GM21360 (cell line): ENCODE measurements around the gene P4HA2.
A peak's percentile ranks its signal among the peaks of the same experiment; 100 is the strongest.

ENCODE experiments used
- ATAC-seq: cut with Tn5 transposase; IDR thresholded peaks from one replicate; pipeline ENCODE4 v1.9.1; 2021; ENCODE audit warnings: mild to moderate bottlenecking, moderate library complexity; ENCODE audit not compliant: unreplicated experiment

The P4HA2 gene

GRCh38 chr5:132253008-132253441 is 25.4 kb upstream of the P4HA2 start:
- no peak for ATAC-seq

DNA sequence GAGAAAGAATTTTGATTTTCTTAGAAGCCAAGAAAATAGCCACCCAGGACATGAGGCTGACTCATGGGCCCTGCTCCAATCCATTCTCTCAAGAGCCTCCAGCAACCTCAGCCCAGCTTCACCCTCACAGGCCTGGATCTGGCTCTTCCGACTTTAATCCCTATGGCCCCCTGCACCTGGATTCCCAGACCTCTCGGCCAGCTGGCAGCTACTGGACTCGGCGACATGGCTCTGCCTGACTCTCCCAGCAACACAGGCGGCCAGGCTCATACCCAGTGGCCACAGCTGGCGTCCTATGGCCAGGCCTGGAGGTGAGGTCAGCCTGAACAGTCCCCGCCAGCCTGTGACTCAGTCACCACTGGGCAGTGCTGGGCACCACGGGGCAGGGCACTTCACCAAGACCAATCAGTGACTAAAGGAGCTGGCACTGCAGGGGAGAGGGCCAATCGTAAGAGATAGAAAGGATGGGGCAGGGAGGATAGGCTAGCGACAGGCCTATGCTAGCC is 23.6 kb upstream of the P4HA2 start:
- no peak for ATAC-seq

- ATAC-seq, result no peak
Observed at GRCh38 chr5:132250547-132250946, 22.9 kb upstream of the P4HA2 start.

GRCh38 chr5:132246806-132247205 is 19.2 kb upstream of the P4HA2 start:
- ATAC-seq, result no peak

- ATAC-seq, result no peak
Observed at GRCh38 chr5:132245593-132245992, 17.9 kb upstream of the P4HA2 start.

- ATAC-seq, result no peak
Observed at GRCh38 chr5:132243366-132243977, 15.8 kb upstream of the P4HA2 start.

GRCh38 chr5:132239776-132240175 is 12.1 kb upstream of the P4HA2 start:
- no peak for ATAC-seq

DNA sequence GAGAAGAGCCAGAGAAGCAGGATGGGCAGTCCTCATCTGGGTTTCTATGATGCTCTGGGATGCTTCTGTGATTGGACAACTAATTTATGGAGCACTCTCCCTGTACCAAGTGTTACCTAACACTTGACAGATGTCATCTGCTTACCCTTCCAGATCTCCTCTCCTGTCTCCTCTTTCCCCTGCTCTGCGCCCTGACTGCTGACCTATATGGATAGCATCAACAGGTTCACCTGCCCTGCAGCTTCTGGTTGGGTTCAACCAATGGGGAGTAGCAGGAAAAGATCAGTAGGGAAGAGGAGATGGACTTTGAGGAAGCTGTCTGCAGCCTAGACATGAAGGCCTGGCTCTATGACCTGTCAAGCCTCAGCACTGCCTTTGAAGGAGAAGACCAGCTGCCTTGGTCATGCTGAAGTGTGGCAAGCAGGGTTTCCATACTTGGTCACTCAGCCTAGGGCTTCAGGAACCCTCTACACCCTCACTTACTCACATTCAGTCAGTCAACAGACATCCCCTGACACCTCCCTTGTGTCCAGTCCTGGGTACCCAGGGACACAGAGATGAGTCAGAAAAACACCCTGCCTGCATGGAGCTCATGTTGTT is 11.3 kb upstream of the P4HA2 start:
- no peak for ATAC-seq

- peak; percentile 76 for ATAC-seq
Observed at GRCh38 chr5:132238169-132238744, 10.6 kb upstream of the P4HA2 start.

DNA sequence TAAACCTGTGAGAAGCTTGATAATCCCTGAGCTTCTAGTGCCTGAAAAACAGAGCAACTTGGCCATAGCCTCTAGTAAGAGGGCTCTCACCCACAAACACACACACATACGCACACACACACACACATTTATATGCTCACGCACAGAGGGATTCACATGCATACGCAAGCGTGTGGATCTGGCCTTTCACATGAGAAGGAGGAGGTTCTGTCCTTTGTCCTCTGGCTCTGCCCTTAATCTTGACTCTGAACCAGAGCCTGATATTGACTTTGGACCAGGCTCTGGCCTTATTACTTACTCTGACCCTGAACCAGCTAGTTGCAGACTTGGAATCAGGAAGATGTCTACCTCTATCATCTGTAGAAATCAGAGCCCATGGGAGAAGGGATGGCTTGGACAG is 10.0 kb upstream of the P4HA2 start:
- no peak for ATAC-seq

DNA sequence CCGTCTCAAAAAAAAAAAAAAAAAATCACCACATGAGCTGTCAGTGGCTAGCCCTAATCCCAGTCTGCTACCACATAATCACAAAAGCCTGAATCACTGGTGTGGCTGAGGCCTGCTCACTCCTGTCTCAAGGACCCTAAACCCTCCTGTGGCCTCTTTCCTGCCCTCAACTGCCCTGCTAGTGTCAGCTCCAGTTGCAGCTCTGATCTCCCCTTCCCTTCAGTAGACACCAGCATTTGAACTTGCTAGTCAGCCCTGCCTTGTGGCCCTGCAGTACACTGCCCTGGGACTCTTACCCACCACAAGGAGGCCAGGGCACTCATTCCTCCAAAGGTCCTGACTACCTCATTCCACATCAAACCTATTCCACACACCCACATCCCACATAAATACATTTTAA is 9.5 kb upstream of the P4HA2 start:
- no peak for ATAC-seq

DNA sequence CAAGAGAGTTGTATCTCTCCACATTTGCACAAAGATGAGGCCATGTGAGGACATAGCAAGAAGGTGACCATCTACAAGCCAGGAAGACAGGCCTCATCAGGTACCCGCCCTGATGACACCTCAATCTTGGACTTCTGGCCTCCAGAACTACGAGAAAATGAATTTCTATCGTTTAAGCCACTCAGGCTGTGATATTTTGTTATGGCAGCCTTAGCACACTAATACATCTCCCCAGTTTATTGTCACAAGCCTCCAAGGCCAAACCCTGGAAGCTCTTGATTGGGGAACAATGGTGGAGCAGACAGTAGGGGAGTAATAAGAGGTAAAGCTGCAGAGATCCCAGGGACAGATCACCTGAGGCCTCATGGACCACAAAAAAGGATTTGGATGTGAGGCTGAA is 7.7 kb upstream of the P4HA2 start:
- no peak for ATAC-seq

GRCh38 chr5:132234684-132235062 is 7.0 kb upstream of the P4HA2 start:
- ATAC-seq, result no peak

DNA sequence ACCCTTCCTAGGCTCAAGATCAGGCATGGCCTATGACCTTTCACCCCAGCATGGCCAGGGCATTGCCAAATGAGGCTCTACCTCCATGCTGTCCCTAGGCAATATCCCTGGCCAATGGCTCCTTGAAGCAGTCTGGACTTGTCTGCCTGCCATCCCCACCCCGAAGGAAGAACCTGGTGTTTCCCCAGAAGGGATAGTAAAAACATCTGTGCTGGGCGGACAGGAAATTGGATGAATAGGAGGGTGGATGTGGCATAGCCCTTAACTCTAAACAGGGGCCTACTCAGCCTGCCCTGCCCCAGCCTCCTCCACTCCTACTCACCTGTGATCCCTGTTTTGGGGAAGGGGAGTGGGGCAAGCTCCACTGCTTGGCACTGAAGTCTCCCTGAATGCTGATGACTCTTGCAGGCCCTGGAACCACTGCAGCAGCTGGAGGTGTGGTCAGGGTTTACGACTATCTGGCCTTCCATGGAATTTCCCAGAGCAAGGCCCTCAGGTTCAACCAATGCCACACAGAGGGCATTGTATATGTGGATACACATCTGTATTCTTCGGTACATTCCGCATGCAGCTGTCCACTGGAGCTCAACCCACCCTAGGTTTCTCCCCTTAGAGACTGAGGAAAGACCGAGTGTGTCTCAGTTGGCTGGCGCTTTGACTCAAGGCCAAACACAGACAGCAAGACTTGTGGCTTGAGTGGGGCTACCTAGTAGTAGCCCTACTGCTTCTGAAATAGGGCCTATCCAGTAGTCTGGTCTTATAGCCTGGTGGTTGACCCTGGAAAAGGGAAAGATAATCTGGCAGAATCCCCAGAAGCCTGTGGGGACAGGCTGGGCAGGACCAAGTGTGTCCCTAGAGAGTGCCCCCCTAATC is 6.4 kb upstream of the P4HA2 start:
- ATAC-seq, result no peak

- ATAC-seq, result no peak
Observed at GRCh38 chr5:132233081-132233480, 5.4 kb upstream of the P4HA2 start.

- ATAC-seq, result no peak
Observed at GRCh38 chr5:132232465-132232864, 4.8 kb upstream of the P4HA2 start.

GRCh38 chr5:132230871-132231270 is 3.2 kb upstream of the P4HA2 start:
- ATAC-seq, result no peak

DNA sequence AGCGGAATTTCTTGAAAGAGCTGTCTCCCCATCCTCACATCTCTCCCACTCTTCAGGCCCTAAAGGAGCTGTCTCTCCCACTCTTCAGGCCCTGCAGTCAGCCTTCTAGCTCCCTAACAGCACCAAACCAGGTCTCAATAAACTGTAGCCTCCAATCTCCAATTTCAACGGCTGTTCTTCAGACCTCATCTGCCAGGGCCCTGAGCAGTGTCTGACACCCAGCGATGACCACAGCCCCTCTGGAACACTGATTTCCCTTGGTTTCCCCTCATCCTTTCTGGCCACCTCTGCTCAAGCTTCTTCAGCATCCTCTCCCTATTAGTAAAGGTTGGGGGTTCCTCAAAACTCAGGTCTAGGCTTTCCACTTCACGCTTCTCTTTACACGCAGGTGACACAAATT is 1.6 kb upstream of the P4HA2 start:
- ATAC-seq, result no peak

DNA sequence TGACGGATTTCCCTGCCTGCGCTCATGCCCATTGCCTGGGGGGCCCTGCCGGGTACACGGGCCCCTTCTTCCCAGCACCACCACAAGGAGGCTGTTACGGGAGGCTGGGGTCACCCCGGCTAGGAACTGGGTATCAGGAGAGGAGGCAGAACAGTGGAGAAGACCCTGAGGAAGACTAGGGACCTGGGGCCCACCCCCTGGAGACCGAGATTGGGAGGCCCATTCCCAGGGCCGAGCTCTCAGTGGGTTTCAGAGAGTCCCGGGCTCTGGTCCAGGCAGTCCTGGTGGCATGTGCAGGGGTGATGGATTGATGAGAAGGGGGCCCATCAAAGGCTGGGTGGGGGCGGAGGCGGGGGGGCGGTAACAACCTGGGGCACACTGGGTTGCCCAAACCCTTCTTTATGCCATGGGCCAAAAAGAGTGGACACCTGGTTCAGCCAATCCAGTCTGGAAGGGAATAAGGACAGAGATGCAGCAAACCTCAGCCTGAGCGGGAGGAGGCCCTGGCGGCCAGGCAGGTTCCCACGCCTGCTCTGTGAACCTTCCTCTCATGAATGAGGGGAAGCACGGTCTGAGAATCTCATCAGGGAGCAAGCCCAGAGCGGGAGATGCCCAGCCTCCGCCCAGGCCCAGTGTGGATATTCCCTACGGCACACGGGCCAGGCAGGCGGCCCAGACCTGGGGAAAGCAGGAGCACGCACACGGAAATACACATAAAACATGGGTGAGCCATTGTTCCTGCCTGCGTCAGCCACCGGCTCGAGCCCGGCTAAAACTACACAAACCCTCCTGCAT is 785 bp upstream of the P4HA2 start:
- ATAC-seq, result no peak

GRCh38 chr5:132227235-132227484 is 493 bp downstream of the P4HA2 start:
- ATAC-seq, result no peak
